Measurements from ENCODE around the gene ITIH1.

Gene ITIH1

GRCh38 chr3:52770496-52771333 lies 6.7 kb upstream of the ITIH1 start, which contains the start of gene NEK4:
TSS of gene NEK4 (minus strand) at chr3:52770940. CDS start at chr3:52770746, 194 bp downstream.
- Histone ChIP-seq H3K9ac (ENCODE audit: insufficient read length, low read depth) (peak within 1 kb of the TSS; percentile 93), H3K9me3 (ENCODE audit: insufficient read depth, low read length) (no peaks in the 10 kb centered on the region), H3K27me3 (ENCODE audit: insufficient read depth, insufficient read length) (peaks cover 11% of the 10 kb centered on the region), H3K4me3 (ENCODE audit: insufficient read length, low read depth) (peak within 1 kb of the TSS; percentile 69), H3K36me3 (ENCODE audit: insufficient read depth, insufficient read length, low read length) (peaks cover 26% of the 10 kb centered on the region), H3K4me1 (ENCODE audit: insufficient read depth, insufficient read length) (no peaks in the 10 kb centered on the region)
- DNase-seq (ENCODE audit: low read depth, low spot score), result peak; percentile 89
- TF ChIP-seq YY1 (IDR thresholded peaks at IDR 0.05; ENCODE audit: insufficient read depth, insufficient read length), result no peak
- no peak for TF ChIP-seq SUZ12 (IDR thresholded peaks at IDR 0.05; ENCODE audit: extremely low read depth, insufficient read depth, insufficient read length)
- no peak for TF ChIP-seq ZNF274 (IDR thresholded peaks at IDR 0.05; ENCODE audit: low read depth, low read length)

GRCh38 chr3:52771334-52771681 lies 6.1 kb upstream of the ITIH1 start:
- no peaks in the 10 kb centered on the region for H3K4me1 ChIP-seq (ENCODE audit: insufficient read depth, insufficient read length)

GRCh38 chr3:52771702-52772101 lies 5.7 kb upstream of the ITIH1 start:
- peak overlapping the region; percentile 93 for H3K9ac ChIP-seq (ENCODE audit: insufficient read length, low read depth)

More at GRCh38 chr3:52771334-52771681, 6.1 kb upstream of the ITIH1 start:
- no peak for DNase-seq (ENCODE audit: low read depth, low spot score)
- Histone ChIP-seq H3K9ac (ENCODE audit: insufficient read length, low read depth) (peak overlapping the region; percentile 93), H3K9me3 (ENCODE audit: insufficient read depth, low read length) (no peaks in the 10 kb centered on the region), H3K36me3 (ENCODE audit: insufficient read depth, insufficient read length, low read length) (peaks cover 20% of the 10 kb centered on the region), H3K27me3 (ENCODE audit: insufficient read depth, insufficient read length) (peaks cover 14% of the 10 kb centered on the region), H3K4me3 (ENCODE audit: insufficient read length, low read depth) (peak overlapping the region; percentile 69)
- TF ChIP-seq SUZ12 (IDR thresholded peaks at IDR 0.05; ENCODE audit: extremely low read depth, insufficient read depth, insufficient read length), result no peak
- TF ChIP-seq YY1 (IDR thresholded peaks at IDR 0.05; ENCODE audit: insufficient read depth, insufficient read length), result no peak
- TF ChIP-seq ZNF274 (IDR thresholded peaks at IDR 0.05; ENCODE audit: low read depth, low read length), result no peak

GRCh38 chr3:52773361-52774065 lies 3.9 kb upstream of the ITIH1 start:
- no peak overlapping the region for H3K4me3 ChIP-seq (ENCODE audit: insufficient read length, low read depth)
- no peaks in the 10 kb centered on the region for H3K4me1 ChIP-seq (ENCODE audit: insufficient read depth, insufficient read length)
- no peak overlapping the region for H3K9ac ChIP-seq (ENCODE audit: insufficient read length, low read depth)
- H3K27me3 ChIP-seq (ENCODE audit: insufficient read depth, insufficient read length), result peaks cover 17% of the 10 kb centered on the region
- H3K9me3 ChIP-seq (ENCODE audit: insufficient read depth, low read length), result no peaks in the 10 kb centered on the region
- DNase-seq (ENCODE audit: low read depth, low spot score), result no peak
- H3K36me3 ChIP-seq (ENCODE audit: insufficient read depth, insufficient read length, low read length), result peaks cover 3% of the 10 kb centered on the region
- TF ChIP-seq SUZ12 (IDR thresholded peaks at IDR 0.05; ENCODE audit: extremely low read depth, insufficient read depth, insufficient read length) (no peak), ZNF274 (IDR thresholded peaks at IDR 0.05; ENCODE audit: low read depth, low read length) (no peak), YY1 (IDR thresholded peaks at IDR 0.05; ENCODE audit: insufficient read depth, insufficient read length) (no peak)

More at GRCh38 chr3:52771702-52772101, 5.7 kb upstream of the ITIH1 start:
- no peaks in the 10 kb centered on the region for H3K9me3 ChIP-seq (ENCODE audit: insufficient read depth, low read length)
- H3K27me3 ChIP-seq (ENCODE audit: insufficient read depth, insufficient read length), result peaks cover 14% of the 10 kb centered on the region
- H3K4me1 ChIP-seq (ENCODE audit: insufficient read depth, insufficient read length), result no peaks in the 10 kb centered on the region
- H3K4me3 ChIP-seq (ENCODE audit: insufficient read length, low read depth), result peak overlapping the region; percentile 69
- peaks cover 17% of the 10 kb centered on the region for H3K36me3 ChIP-seq (ENCODE audit: insufficient read depth, insufficient read length, low read length)
- DNase-seq (ENCODE audit: low read depth, low spot score), result no peak
- TF ChIP-seq SUZ12 (IDR thresholded peaks at IDR 0.05; ENCODE audit: extremely low read depth, insufficient read depth, insufficient read length) (no peak), ZNF274 (IDR thresholded peaks at IDR 0.05; ENCODE audit: low read depth, low read length) (no peak), YY1 (IDR thresholded peaks at IDR 0.05; ENCODE audit: insufficient read depth, insufficient read length) (no peak)

GRCh38 chr3:52774066-52774713 lies 3.2 kb upstream of the ITIH1 start:
- no peaks in the 10 kb centered on the region for H3K36me3 ChIP-seq (ENCODE audit: insufficient read depth, insufficient read length, low read length)
- no peak overlapping the region for H3K4me3 ChIP-seq (ENCODE audit: insufficient read length, low read depth)
- H3K9ac ChIP-seq (ENCODE audit: insufficient read length, low read depth), result no peak overlapping the region
- H3K9me3 ChIP-seq (ENCODE audit: insufficient read depth, low read length), result no peaks in the 10 kb centered on the region
- TF ChIP-seq SUZ12 (IDR thresholded peaks at IDR 0.05; ENCODE audit: extremely low read depth, insufficient read depth, insufficient read length) (no peak), ZNF274 (IDR thresholded peaks at IDR 0.05; ENCODE audit: low read depth, low read length) (no peak), YY1 (IDR thresholded peaks at IDR 0.05; ENCODE audit: insufficient read depth, insufficient read length) (no peak)
- H3K27me3 ChIP-seq (ENCODE audit: insufficient read depth, insufficient read length), result peaks cover 17% of the 10 kb centered on the region
- no peak for DNase-seq (ENCODE audit: low read depth, low spot score)
- H3K4me1 ChIP-seq (ENCODE audit: insufficient read depth, insufficient read length), result no peaks in the 10 kb centered on the region

GRCh38 chr3:52774901-52775864 lies 2.2 kb upstream of the ITIH1 start:
- Histone ChIP-seq H3K36me3 (ENCODE audit: insufficient read depth, insufficient read length, low read length) (no peaks in the 10 kb centered on the region), H3K4me1 (ENCODE audit: insufficient read depth, insufficient read length) (no peaks in the 10 kb centered on the region), H3K9ac (ENCODE audit: insufficient read length, low read depth) (no peak overlapping the region), H3K27me3 (ENCODE audit: insufficient read depth, insufficient read length) (peaks cover 20% of the 10 kb centered on the region), H3K9me3 (ENCODE audit: insufficient read depth, low read length) (no peaks in the 10 kb centered on the region), H3K4me3 (ENCODE audit: insufficient read length, low read depth) (no peak overlapping the region)
- TF ChIP-seq SUZ12 (IDR thresholded peaks at IDR 0.05; ENCODE audit: extremely low read depth, insufficient read depth, insufficient read length) (no peak), YY1 (IDR thresholded peaks at IDR 0.05; ENCODE audit: insufficient read depth, insufficient read length) (no peak), ZNF274 (IDR thresholded peaks at IDR 0.05; ENCODE audit: low read depth, low read length) (no peak)
- no peak for DNase-seq (ENCODE audit: low read depth, low spot score)
